Calu3 (cell line): Measurements from ENCODE around the gene TNPO2. TPM values are rescaled to one million over a fixed set of nuclear protein-coding genes. Genes with fewer than 3 reads are reported as not detected.
A peak's percentile ranks its signal among the peaks of the same experiment; 100 is the strongest.

Experiments
- BruUV-seq: library from RNA; stranded (reverse); fragments of 400-500 nt; replicated peaks from 2 replicates; lab custom pipeline; 2021; lab: Mats Ljungman, UMichigan
- CTCF ChIA-PET: fragments of 300-600 bp; sonication (Branson Sonifier 250); formaldehyde crosslinking; loops from one replicate; lab custom pipeline; 2022; ENCODE audit warnings: antibody characterized with exemption; lab: Charles Lee
- DNase-seq: peaks from one replicate; pipeline ENCODE4 v3.0.0; 2022
- H3K27ac Mint-ChIP-seq: one replicate; pipeline ENCODE4 v1.8.0; 2022; ENCODE audit warnings: mixed read lengths; ENCODE audit not compliant: unreplicated experiment
- H3K27me3 Mint-ChIP-seq: one replicate; pipeline ENCODE4 v1.8.0; 2022; ENCODE audit warnings: mixed read lengths; ENCODE audit not compliant: unreplicated experiment
- H3K36me3 Mint-ChIP-seq: one replicate; pipeline ENCODE4 v1.8.0; 2022; ENCODE audit warnings: mild to moderate bottlenecking, moderate library complexity, mixed read lengths; ENCODE audit not compliant: insufficient read depth, unreplicated experiment
- H3K4me1 Mint-ChIP-seq: one replicate; pipeline ENCODE4 v1.8.0; 2022; ENCODE audit warnings: mild to moderate bottlenecking, low read depth, mixed read lengths; ENCODE audit not compliant: unreplicated experiment
- H3K4me3 Mint-ChIP-seq: one replicate; pipeline ENCODE4 v1.8.0; 2022; ENCODE audit warnings: mild to moderate bottlenecking, low read depth, moderate library complexity, mixed read lengths; ENCODE audit not compliant: unreplicated experiment
- H3K9me3 Mint-ChIP-seq: one replicate; pipeline ENCODE4 v1.8.0; 2022; ENCODE audit warnings: low read depth, mixed read lengths; ENCODE audit not compliant: unreplicated experiment
- intact Hi-C: fragments of 100-400 bp; cut with micrococcal nuclease; formaldehyde crosslinking; loops from one replicate; pipeline ENCODE4 v1.10.0; 2022; ENCODE audit not compliant: unreplicated experiment
- total RNA-seq: library from RNA; stranded (reverse); gene quantifications from 2 replicates; pipeline ENCODE4 v1.2.3, GENCODE V29; 2022
- TF ChIP-seq, protein P1 (sequence below): fragments of 200-600 bp; IDR thresholded peaks from one replicate; pipeline ENCODE4 v1.8.0; 2022; ENCODE audit warnings: antibody characterized with exemption; ENCODE audit not compliant: unreplicated experiment

TNPO2 gene
- total RNA-seq, 1 experiment from 2014 or later: 67.0 TPM

DNA sequence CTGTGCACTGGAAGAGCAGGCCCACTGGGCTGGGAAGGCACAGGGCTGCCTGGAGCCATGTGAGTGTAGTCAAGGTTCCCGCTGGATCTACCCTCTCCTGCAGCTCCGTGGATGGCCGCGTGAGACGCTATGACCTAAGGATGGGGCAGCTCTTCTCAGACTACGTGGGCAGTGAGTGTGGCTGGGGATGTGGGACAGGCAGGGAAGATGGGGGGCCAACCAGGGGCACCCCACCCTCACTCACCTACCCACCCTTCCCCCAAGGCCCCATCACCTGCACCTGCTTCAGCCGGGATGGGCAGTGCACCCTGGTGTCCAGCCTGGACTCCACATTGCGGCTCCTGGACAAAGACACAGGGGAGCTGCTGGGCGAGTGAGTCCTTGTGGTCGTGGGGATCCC is 51.0 kb downstream of the TNPO2 start:
- H3K4me1 Mint-ChIP-seq: peaks cover 8% of the 10 kb centered on the region
- H3K9me3 Mint-ChIP-seq: no peaks in the 10 kb centered on the region
- no TSS peak for BruUV-seq
- DNase-seq: no peak
- TF ChIP-seq, protein P1, sequence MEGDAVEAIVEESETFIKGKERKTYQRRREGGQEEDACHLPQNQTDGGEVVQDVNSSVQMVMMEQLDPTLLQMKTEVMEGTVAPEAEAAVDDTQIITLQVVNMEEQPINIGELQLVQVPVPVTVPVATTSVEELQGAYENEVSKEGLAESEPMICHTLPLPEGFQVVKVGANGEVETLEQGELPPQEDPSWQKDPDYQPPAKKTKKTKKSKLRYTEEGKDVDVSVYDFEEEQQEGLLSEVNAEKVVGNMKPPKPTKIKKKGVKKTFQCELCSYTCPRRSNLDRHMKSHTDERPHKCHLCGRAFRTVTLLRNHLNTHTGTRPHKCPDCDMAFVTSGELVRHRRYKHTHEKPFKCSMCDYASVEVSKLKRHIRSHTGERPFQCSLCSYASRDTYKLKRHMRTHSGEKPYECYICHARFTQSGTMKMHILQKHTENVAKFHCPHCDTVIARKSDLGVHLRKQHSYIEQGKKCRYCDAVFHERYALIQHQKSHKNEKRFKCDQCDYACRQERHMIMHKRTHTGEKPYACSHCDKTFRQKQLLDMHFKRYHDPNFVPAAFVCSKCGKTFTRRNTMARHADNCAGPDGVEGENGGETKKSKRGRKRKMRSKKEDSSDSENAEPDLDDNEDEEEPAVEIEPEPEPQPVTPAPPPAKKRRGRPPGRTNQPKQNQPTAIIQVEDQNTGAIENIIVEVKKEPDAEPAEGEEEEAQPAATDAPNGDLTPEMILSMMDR: no peak
- CTCF ChIA-PET: interaction anchor here (0.5 to 1.0 kb wide), 2 partner anchors 9 to 196 kb away, joined by 3 read pairs; partner anchors contain the start of gene DHPS
- no peak overlapping the region for H3K27ac Mint-ChIP-seq
- intact Hi-C loops: loop anchor here (5.0 kb wide), 1 partner anchor 175 kb away; no protein-coding TSS in a partner anchor
- no peaks in the 10 kb centered on the region for H3K27me3 Mint-ChIP-seq
- peaks cover 63% of the 10 kb centered on the region for H3K36me3 Mint-ChIP-seq
- no peak overlapping the region for H3K4me3 Mint-ChIP-seq

DNA sequence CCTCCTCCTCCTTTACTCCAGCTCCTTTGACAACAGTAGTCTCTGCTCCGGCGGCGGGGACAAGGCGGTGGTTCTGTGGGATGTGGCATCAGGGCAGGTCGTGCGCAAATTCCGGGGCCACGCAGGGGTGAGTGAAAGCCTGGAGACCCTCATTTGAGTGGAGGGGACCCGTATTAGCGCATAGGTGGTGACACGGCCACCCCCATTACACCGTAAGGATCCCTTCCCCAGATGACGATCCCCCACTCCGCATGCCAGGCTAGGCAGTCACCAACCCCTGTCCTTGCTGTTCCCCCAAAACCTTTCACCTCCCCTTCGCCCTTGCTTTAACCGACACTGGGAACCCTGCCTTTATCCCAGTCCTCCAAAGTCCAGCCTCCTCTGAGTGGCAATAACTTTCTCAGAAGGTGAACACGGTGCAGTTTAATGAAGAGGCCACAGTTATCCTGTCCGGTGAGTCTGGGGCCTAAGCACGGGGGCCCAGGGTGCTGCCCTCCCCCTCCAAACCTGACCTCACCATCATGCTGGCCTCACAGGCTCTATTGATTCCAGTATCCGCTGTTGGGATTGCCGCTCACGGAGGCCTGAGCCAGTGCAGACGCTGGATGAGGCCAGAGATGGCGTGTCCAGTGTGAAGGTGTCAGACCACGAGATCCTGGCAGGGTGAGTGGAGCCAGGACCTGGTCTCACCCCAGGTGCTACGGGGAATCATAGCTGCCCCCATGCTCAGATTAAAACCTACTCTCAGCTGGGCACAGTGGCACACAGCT is 53.4 kb downstream of the TNPO2 start:
- TF ChIP-seq, protein P1: no peak
- Mint-ChIP-seq H3K4me3 (peak overlapping the region; percentile 88), H3K4me1 (peaks cover 8% of the 10 kb centered on the region), H3K36me3 (peaks cover 66% of the 10 kb centered on the region), H3K27me3 (no peaks in the 10 kb centered on the region), H3K27ac (peak overlapping the region; percentile 95), H3K9me3 (no peaks in the 10 kb centered on the region)
- no TSS peak for BruUV-seq
- CTCF ChIA-PET: interaction anchor here (0.6 kb wide), 1 partner anchor 521 kb away, joined by 6 read pairs; no protein-coding TSS in a partner anchor
- intact Hi-C loops: loop anchor here (5.0 kb wide), 1 partner anchor 173 kb away; no protein-coding TSS in a partner anchor
- DNase-seq: no peak

DNA sequence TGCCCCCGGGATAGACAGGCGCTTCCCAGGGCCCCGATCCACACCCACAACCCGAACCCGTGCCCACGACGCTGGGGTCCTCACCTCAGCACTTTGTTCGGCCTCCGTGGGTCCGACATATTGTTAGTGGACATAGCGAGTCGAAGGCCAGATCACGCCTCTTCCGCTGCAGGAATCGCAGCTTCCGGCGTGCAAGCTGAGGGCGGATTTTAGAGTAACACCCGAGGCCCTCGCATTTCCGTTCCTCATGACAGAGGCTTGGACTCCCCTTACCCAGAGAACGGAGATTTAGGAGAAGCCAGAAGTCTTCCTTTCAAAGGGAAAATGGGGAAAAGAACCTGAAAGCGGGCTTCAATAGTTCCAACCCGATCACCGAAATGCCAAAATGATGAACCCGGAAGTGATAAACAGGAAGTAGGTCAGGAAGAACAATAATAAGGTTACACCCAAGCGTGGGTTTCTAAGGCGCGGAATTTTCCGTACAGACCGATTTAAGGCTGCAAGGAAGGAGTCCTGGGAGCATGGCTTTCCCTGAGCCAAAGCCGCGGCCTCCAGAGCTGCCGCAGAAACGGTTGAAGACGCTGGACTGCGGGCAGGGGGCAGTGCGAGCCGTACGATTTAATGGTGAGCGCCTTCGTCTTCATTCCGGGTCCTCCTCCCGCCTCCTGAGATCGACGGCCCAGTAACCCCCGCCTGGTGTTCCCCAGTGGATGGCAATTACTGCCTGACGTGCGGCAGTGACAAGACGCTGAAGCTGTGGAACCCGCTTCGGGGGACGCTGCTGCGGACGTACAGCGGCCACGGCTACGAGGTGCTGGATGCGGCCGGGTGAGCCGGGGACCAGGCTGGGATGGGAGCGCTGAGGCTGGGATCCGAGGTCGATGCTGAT is 54.2 kb downstream of the TNPO2 start:
- CTCF ChIA-PET: interaction anchor here (0.6 kb wide), 2 partner anchors 151 to 521 kb away, joined by 4 to 6 read pairs; no protein-coding TSS in a partner anchor
- TSS peak; percentile 56 for BruUV-seq
- intact Hi-C loops: loop anchor here (5.0 kb wide), 2 partner anchors 107 to 172 kb away; no protein-coding TSS in a partner anchor
- no peaks in the 10 kb centered on the region for H3K27me3 Mint-ChIP-seq
- H3K36me3 Mint-ChIP-seq: peaks cover 64% of the 10 kb centered on the region
- no peaks in the 10 kb centered on the region for H3K9me3 Mint-ChIP-seq
- H3K4me3 Mint-ChIP-seq: peak overlapping the region; percentile 88
- H3K27ac Mint-ChIP-seq: peak overlapping the region; percentile 95
- peak; percentile 65 for DNase-seq
- H3K4me1 Mint-ChIP-seq: peaks cover 8% of the 10 kb centered on the region
- TF ChIP-seq, protein P1: no peak

DNA sequence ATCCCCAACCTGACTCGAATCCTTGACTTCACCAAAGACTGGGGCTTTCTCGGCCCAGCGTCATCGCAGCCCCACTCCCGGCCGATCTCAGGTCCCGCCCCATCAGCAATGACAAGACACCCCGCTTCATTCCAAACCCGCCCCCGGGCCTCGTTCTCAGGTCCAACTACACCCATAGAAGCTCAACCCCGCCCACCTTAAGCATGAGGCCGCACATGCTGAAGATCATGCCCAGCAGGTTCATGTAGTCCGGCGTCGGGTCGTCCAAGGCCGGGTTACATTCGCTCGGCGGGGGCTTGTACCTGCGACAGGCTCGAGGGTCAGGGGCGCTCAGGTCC is 54.8 kb downstream of the TNPO2 start:
- peak overlapping the region; percentile 88 for H3K4me3 Mint-ChIP-seq
- H3K4me1 Mint-ChIP-seq: peaks cover 8% of the 10 kb centered on the region
- BruUV-seq: TSS peak; percentile 62
- CTCF ChIA-PET: interaction anchor here (0.6 kb wide), 1 partner anchor 152 kb away, joined by 4 read pairs; no protein-coding TSS in a partner anchor
- peak; percentile 28 for DNase-seq
- H3K9me3 Mint-ChIP-seq: no peaks in the 10 kb centered on the region
- no peaks in the 10 kb centered on the region for H3K27me3 Mint-ChIP-seq
- TF ChIP-seq, protein P1: no peak
- peaks cover 59% of the 10 kb centered on the region for H3K36me3 Mint-ChIP-seq
- intact Hi-C loops: loop anchor here (5.0 kb wide), 1 partner anchor 107 kb away; no protein-coding TSS in a partner anchor
- H3K27ac Mint-ChIP-seq: peak overlapping the region; percentile 95
